Vagina (tissue), 2 donors: ENCODE results near the gene CDKN2A. TPM values are rescaled to one million over a fixed set of nuclear protein-coding genes. Genes with fewer than 3 reads are reported as not detected.
A peak's percentile ranks its signal among the peaks of the same experiment; 100 is the strongest.
"Not testable (repeated sequence)": the region's sequence is repeated elsewhere in the genome, so short reads cannot be mapped to it uniquely, and the experiment has no call there.

Experiments used
- DNase-seq, 2 donors: peaks; one replicate each; pipeline ENCODE4 v3.0.0-alpha.2; 2017; ENCODE audit errors: extremely low spot score in 2 of 2
- H3K27ac ChIP-seq: fragments of 200-600 bp; sonication (generic); one replicate; pipeline ENCODE4 v1.5.1; 2019
- H3K27me3 ChIP-seq: fragments of 200-600 bp; sonication (generic); one replicate; pipeline ENCODE4 v1.5.1; 2019
- H3K36me3 ChIP-seq, 2 donors: fragments of 200-600 bp; sonication (generic); one replicate each; pipeline ENCODE4 v1.5.1; 2017 to 2019
- H3K4me1 ChIP-seq: fragments of 200-600 bp; sonication (generic); one replicate; pipeline ENCODE4 v1.5.1; 2019
- H3K4me3 ChIP-seq, 2 donors: fragments of 200-600 bp; sonication (generic); 1 replicate in 1 of 2; 2 replicates in 1 of 2; pipeline ENCODE4 v1.5.1; 2016 to 2019
- H3K9me3 ChIP-seq: fragments of 200-600 bp; sonication (generic); one replicate; pipeline ENCODE4 v1.5.1; 2019
- CTCF ChIP-seq, 3 experiments: fragments of 450-650 bp in 2 of 3; fragments of 200-600 bp in 1 of 3; sonication (generic) in 1 of 3; IDR thresholded peaks; one replicate each; pipeline ENCODE4 v1.5.1; 2017 to 2019; ENCODE audit warnings: antibody characterized with exemption in 3 of 3, mild to moderate bottlenecking in 2 of 3, moderate library complexity in 2 of 3
- POLR2A ChIP-seq, 2 donors: fragments of 450-650 bp; IDR thresholded peaks; one replicate each; pipeline ENCODE4 v1.6.1; 2017; ENCODE audit warnings: antibody characterized with exemption in 2 of 2, mild to moderate bottlenecking in 2 of 2, moderate library complexity in 2 of 2
- POLR2AphosphoS5 ChIP-seq, 2 donors: sonication (generic); formaldehyde crosslinking; IDR thresholded peaks; one replicate each; pipeline ENCODE4 v1.9.0; 2017; ENCODE audit warnings: antibody characterized with exemption in 2 of 2, mild to moderate bottlenecking in 2 of 2, low read depth in 1 of 2; ENCODE audit not compliant: insufficient read depth in 1 of 2
- intact Hi-C: fragments of 100-400 bp; cut with DNase I; formaldehyde crosslinking; loops from one replicate; pipeline ENCODE4 v1.15.1; 2023
- total RNA-seq: library from RNA; depleted of rRNA; stranded (reverse); fragments of >200 nt; gene quantifications from one replicate; pipeline ENCODE4 v1.2.3, GENCODE V29; 2016

The CDKN2A gene
- total RNA-seq, 1 donor from 2014 or later: 25.8 TPM

GRCh38 chr9:21964925-21965385, 29.2 kb downstream of the CDKN2A start:
- Histone ChIP-seq H3K27ac (no peak overlapping the region), H3K9me3 (no peaks in the 10 kb centered on the region), H3K36me3 (no peaks in the 10 kb centered on the region), H3K4me3 (peak overlapping the region; percentile 23 to 24), H3K27me3 (peaks cover 8% of the 10 kb centered on the region), H3K4me1 (peaks cover 13% of the 10 kb centered on the region)
- TF ChIP-seq POLR2AphosphoS5 (IDR thresholded peaks at IDR 0.05; ENCODE audit: insufficient read depth in 1 of 2, low read depth in 1 of 2) (no peak), POLR2A (IDR thresholded peaks at IDR 0.05) (no peak), CTCF (IDR thresholded peaks at IDR 0.05) (no peak)
- intact Hi-C loops: no loop called here
- no peak for DNase-seq

- no peak overlapping the region for H3K27ac ChIP-seq
- intact Hi-C loops: no loop called here
- no peaks in the 10 kb centered on the region for H3K27me3 ChIP-seq
- H3K9me3 ChIP-seq: no peaks in the 10 kb centered on the region
- no peaks in the 10 kb centered on the region for H3K36me3 ChIP-seq
- no peak overlapping the region for H3K4me3 ChIP-seq
- no peak for DNase-seq
- peaks cover 13% of the 10 kb centered on the region for H3K4me1 ChIP-seq
- no peak for TF ChIP-seq POLR2A (IDR thresholded peaks at IDR 0.05)
- TF ChIP-seq POLR2AphosphoS5 (IDR thresholded peaks at IDR 0.05; ENCODE audit: insufficient read depth in 1 of 2, low read depth in 1 of 2): no peak
- TF ChIP-seq CTCF (IDR thresholded peaks at IDR 0.05): no peak
Measured at GRCh38 chr9:21961569-21961968, 32.6 kb downstream of the CDKN2A start.

- intact Hi-C loops, H3K36me3 ChIP-seq, DNase-seq, H3K9me3 ChIP-seq, H3K27ac ChIP-seq, H3K4me1 ChIP-seq, H3K4me3 ChIP-seq, H3K27me3 ChIP-seq: not testable (repeated sequence)
Measured at GRCh38 chr9:21959268-21959667, 34.9 kb downstream of the CDKN2A start.

GRCh38 chr9:21958833-21959232, 35.4 kb downstream of the CDKN2A start:
- Histone ChIP-seq H3K4me3 (no peak overlapping the region), H3K27me3 (no peaks in the 10 kb centered on the region), H3K27ac (no peak overlapping the region), H3K36me3 (no peaks in the 10 kb centered on the region), H3K4me1 (no peaks in the 10 kb centered on the region), H3K9me3 (no peaks in the 10 kb centered on the region)
- DNase-seq: no peak
- intact Hi-C loops: no loop called here
- TF ChIP-seq POLR2AphosphoS5 (IDR thresholded peaks at IDR 0.05; ENCODE audit: insufficient read depth in 1 of 2, low read depth in 1 of 2) (no peak), CTCF (IDR thresholded peaks at IDR 0.05) (no peak), POLR2A (IDR thresholded peaks at IDR 0.05) (no peak)

- Histone ChIP-seq H3K36me3 (no peaks in the 10 kb centered on the region), H3K4me1 (no peaks in the 10 kb centered on the region), H3K27me3 (no peaks in the 10 kb centered on the region), H3K4me3 (no peak overlapping the region), H3K9me3 (no peaks in the 10 kb centered on the region), H3K27ac (no peak overlapping the region)
- no peak for TF ChIP-seq POLR2AphosphoS5 (IDR thresholded peaks at IDR 0.05; ENCODE audit: insufficient read depth in 1 of 2, low read depth in 1 of 2)
- no peak for TF ChIP-seq POLR2A (IDR thresholded peaks at IDR 0.05)
- TF ChIP-seq CTCF (IDR thresholded peaks at IDR 0.05): no peak
- no peak for DNase-seq
- intact Hi-C loops: no loop called here
Measured at GRCh38 chr9:21945606-21946005, 48.6 kb downstream of the CDKN2A start.

GRCh38 chr9:21943464-21943863, 50.7 kb downstream of the CDKN2A start:
- no peaks in the 10 kb centered on the region for H3K4me1 ChIP-seq
- no peak for DNase-seq
- H3K36me3 ChIP-seq: no peaks in the 10 kb centered on the region
- no peaks in the 10 kb centered on the region for H3K27me3 ChIP-seq
- H3K27ac ChIP-seq: no peak overlapping the region
- H3K4me3 ChIP-seq: no peak overlapping the region
- intact Hi-C loops: no loop called here
- TF ChIP-seq POLR2A (IDR thresholded peaks at IDR 0.05): no peak
- TF ChIP-seq POLR2AphosphoS5 (IDR thresholded peaks at IDR 0.05; ENCODE audit: insufficient read depth in 1 of 2, low read depth in 1 of 2): no peak
- TF ChIP-seq CTCF (IDR thresholded peaks at IDR 0.05): no peak
- H3K9me3 ChIP-seq: no peaks in the 10 kb centered on the region
